SU-DHL-6 (cell line): ENCODE results near the gene EYA2.

Experiments
- H2AFZ ChIP-seq: fragments of 200-600 bp; sonication (generic); 2 replicates; pipeline ENCODE4 v1.6.1; 2014; ENCODE audit warnings: low read depth, mild to moderate bottlenecking, moderate library complexity, mixed read lengths, antibody characterized with exemption, low read length; ENCODE audit not compliant: severe bottlenecking
- H3F3A ChIP-seq: fragments of 200-600 bp; shearing (Covaris generic); 2 replicates; pipeline ENCODE4 v1.6.0; 2016; ENCODE audit warnings: antibody characterized with exemption, mild to moderate bottlenecking; ENCODE audit not compliant: insufficient read depth
- H3K27ac ChIP-seq: fragments of 200-600 bp; sonication (generic); 2 replicates; pipeline ENCODE4 v1.5.1; 2016; ENCODE audit warnings: low read depth, mild to moderate bottlenecking, low read length, moderate library complexity, mixed read lengths
- H3K27me3 ChIP-seq: fragments of 200-600 bp; sonication (generic), shearing (Covaris generic); 2 replicates; pipeline ENCODE4 v1.6.0; 2014; ENCODE audit warnings: mild to moderate bottlenecking, low read length
- H3K36me3 ChIP-seq: fragments of 200-600 bp; sonication (generic); 2 replicates; pipeline ENCODE4 v1.6.1; 2014; ENCODE audit warnings: mild to moderate bottlenecking, low read length, mixed read lengths
- H3K4me2 ChIP-seq: fragments of 300-600, 200-600 bp; shearing (Covaris generic), sonication (generic); 2 replicates; pipeline ENCODE4 v1.6.0; 2014; ENCODE audit warnings: low read length, low read depth, mild to moderate bottlenecking; ENCODE audit not compliant: poor library complexity, severe bottlenecking
- H3K4me3 ChIP-seq: fragments of 200-600 bp; sonication (generic); 2 replicates; pipeline ENCODE4 v1.5.1; 2014; ENCODE audit warnings: antibody characterized with exemption, low read length, mild to moderate bottlenecking, mixed read lengths; ENCODE audit not compliant: insufficient read depth, poor library complexity, severe bottlenecking
- H3K79me2 ChIP-seq: fragments of 200-600 bp; sonication (generic); 2 replicates; pipeline ENCODE4 v1.6.1; 2014; ENCODE audit warnings: mild to moderate bottlenecking, low read length, moderate library complexity; ENCODE audit not compliant: insufficient read depth
- H3K9ac ChIP-seq: fragments of 200-600 bp; sonication (generic); 2 replicates; pipeline ENCODE4 v1.7.0; 2014; ENCODE audit warnings: mild to moderate bottlenecking, low read length
- H3K9me2 ChIP-seq: fragments of 200-600 bp; sonication (generic); replicated peaks from 2 replicates; pipeline ENCODE4 v1.6.1; 2014; ENCODE audit warnings: low read length; ENCODE audit not compliant: insufficient read depth
- H3K9me3 ChIP-seq: fragments of 200-600 bp; sonication (generic); 2 replicates; pipeline ENCODE4 v1.6.1; 2014; ENCODE audit warnings: low read length, mixed read lengths; ENCODE audit not compliant: insufficient read depth
- H4K20me1 ChIP-seq: fragments of 200-600 bp; sonication (generic); 2 replicates; pipeline ENCODE4 v1.6.1; 2014; ENCODE audit warnings: low read depth, mild to moderate bottlenecking, antibody characterized with exemption, low read length, moderate library complexity, mixed read lengths
- EZH2phosphoT487 ChIP-seq: fragments of 200-600 bp; sonication (generic), shearing (Covaris generic); conservative IDR thresholded peaks from 2 replicates; pipeline ENCODE4 v1.6.1; 2018; ENCODE audit warnings: mild to moderate bottlenecking, antibody characterized with exemption, low read length, moderate library complexity, mixed read lengths
- TF ChIP-seq, protein P1 (sequence below): fragments of 200-600 bp; sonication (generic); IDR thresholded peaks from one replicate; pipeline ENCODE4 v1.5.1; 2017; ENCODE audit warnings: antibody characterized with exemption, mild to moderate bottlenecking, low read length, moderate library complexity; ENCODE audit not compliant: insufficient read depth, poor library complexity, severe bottlenecking

The EYA2 gene

DNA sequence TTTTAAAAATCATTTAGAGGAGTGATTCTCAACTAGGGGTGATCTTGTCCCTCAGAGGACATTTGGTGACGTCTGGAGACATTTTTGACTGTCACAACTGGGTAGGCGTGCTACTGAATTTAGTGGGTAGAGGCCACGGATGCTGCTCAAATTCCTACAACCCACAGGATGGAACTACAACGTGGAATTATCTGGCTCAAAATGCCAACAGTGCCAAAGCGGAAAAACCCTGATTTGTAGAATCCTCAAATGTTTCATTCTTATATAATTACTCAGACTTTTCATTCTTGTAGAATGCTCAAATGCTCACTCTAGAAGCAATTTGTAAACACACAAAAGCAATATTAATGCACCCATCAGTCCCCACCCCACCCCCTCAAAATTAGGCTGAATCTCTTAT lies 232.1 kb downstream of the EYA2 start:
- no peak overlapping the region for H3K9ac ChIP-seq
- no peaks in the 10 kb centered on the region for H3K79me2 ChIP-seq
- no peak overlapping the region for H3K27ac ChIP-seq
- H3K27me3 ChIP-seq: no peaks in the 10 kb centered on the region
- no peak overlapping the region for H3K4me3 ChIP-seq
- H3F3A ChIP-seq: no peaks in the 10 kb centered on the region
- no peak for TF ChIP-seq EZH2phosphoT487
- TF ChIP-seq, protein P1, sequence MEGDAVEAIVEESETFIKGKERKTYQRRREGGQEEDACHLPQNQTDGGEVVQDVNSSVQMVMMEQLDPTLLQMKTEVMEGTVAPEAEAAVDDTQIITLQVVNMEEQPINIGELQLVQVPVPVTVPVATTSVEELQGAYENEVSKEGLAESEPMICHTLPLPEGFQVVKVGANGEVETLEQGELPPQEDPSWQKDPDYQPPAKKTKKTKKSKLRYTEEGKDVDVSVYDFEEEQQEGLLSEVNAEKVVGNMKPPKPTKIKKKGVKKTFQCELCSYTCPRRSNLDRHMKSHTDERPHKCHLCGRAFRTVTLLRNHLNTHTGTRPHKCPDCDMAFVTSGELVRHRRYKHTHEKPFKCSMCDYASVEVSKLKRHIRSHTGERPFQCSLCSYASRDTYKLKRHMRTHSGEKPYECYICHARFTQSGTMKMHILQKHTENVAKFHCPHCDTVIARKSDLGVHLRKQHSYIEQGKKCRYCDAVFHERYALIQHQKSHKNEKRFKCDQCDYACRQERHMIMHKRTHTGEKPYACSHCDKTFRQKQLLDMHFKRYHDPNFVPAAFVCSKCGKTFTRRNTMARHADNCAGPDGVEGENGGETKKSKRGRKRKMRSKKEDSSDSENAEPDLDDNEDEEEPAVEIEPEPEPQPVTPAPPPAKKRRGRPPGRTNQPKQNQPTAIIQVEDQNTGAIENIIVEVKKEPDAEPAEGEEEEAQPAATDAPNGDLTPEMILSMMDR: no peak
- no peak overlapping the region for H2AFZ ChIP-seq
- no peaks in the 10 kb centered on the region for H4K20me1 ChIP-seq
- H3K36me3 ChIP-seq: no peaks in the 10 kb centered on the region
- no peak overlapping the region for H3K4me2 ChIP-seq
- H3K9me3 ChIP-seq: no peaks in the 10 kb centered on the region
- H3K9me2 ChIP-seq: no peaks in the 10 kb centered on the region

DNA sequence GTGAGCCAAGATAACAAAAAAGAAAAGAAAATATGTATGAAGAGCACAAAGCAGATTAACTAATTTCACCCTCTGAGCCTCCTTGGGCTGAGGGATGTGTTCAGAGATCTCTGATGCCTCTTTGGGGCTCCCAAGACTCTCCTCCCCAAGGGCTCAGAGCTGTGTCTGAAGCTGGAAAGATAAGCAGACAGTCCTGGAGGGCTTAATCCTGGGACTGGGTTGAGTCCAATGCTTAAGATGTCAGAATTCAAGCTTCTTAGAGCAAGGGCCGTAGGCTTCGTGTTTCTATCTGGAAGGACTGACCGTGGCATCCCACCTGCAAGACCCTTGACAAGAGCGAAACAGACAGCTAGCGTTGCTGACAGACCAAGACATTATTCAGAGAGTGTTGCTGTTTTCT lies 232.9 kb downstream of the EYA2 start:
- no peak overlapping the region for H3K4me3 ChIP-seq
- H3K9me3 ChIP-seq: no peaks in the 10 kb centered on the region
- H3K9ac ChIP-seq: no peak overlapping the region
- no peaks in the 10 kb centered on the region for H3K79me2 ChIP-seq
- H3K36me3 ChIP-seq: no peaks in the 10 kb centered on the region
- no peaks in the 10 kb centered on the region for H3F3A ChIP-seq
- H4K20me1 ChIP-seq: no peaks in the 10 kb centered on the region
- H3K4me2 ChIP-seq: no peak overlapping the region
- no peak overlapping the region for H3K27ac ChIP-seq
- no peaks in the 10 kb centered on the region for H3K27me3 ChIP-seq
- no peaks in the 10 kb centered on the region for H3K9me2 ChIP-seq
- no peak for TF ChIP-seq EZH2phosphoT487
- TF ChIP-seq, protein P1: no peak
- H2AFZ ChIP-seq: no peak overlapping the region

DNA sequence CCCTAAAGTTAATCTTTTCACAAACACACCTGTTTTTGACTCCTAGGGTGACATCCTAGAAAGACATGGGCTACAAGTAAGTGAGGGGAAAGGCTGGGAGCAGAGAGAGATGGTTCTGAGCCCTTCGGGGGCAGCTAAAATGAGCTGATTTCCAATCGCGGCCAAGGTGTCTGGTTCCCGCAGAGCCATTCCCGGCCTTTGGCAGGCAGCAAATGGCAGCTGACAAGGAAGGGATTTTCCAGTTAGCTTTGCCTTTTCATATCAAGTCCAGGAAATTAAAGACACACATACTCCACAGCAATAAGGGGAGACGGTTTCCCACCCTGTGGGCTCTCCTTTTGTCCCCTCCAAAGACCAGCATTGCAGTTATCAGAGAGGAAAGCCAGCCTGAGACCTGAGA lies 233.4 kb downstream of the EYA2 start:
- no peaks in the 10 kb centered on the region for H3K79me2 ChIP-seq
- H2AFZ ChIP-seq: no peak overlapping the region
- H3K9me2 ChIP-seq: no peaks in the 10 kb centered on the region
- no peak overlapping the region for H3K4me3 ChIP-seq
- no peak overlapping the region for H3K27ac ChIP-seq
- no peak overlapping the region for H3K9ac ChIP-seq
- H3K9me3 ChIP-seq: no peaks in the 10 kb centered on the region
- no peak for TF ChIP-seq EZH2phosphoT487
- TF ChIP-seq, protein P1: no peak
- no peaks in the 10 kb centered on the region for H4K20me1 ChIP-seq
- no peaks in the 10 kb centered on the region for H3K27me3 ChIP-seq
- H3F3A ChIP-seq: no peaks in the 10 kb centered on the region
- no peaks in the 10 kb centered on the region for H3K36me3 ChIP-seq
- H3K4me2 ChIP-seq: no peak overlapping the region
